ENCODE measurements around the gene TRIM47. TPM values are rescaled to one million over a fixed set of nuclear protein-coding genes. Genes with fewer than 3 reads are reported as not detected.

The TRIM47 gene
- polyA plus RNA-seq, 4 donors: 6.4 to 10.1 (median 7.9) TPM

DNA sequence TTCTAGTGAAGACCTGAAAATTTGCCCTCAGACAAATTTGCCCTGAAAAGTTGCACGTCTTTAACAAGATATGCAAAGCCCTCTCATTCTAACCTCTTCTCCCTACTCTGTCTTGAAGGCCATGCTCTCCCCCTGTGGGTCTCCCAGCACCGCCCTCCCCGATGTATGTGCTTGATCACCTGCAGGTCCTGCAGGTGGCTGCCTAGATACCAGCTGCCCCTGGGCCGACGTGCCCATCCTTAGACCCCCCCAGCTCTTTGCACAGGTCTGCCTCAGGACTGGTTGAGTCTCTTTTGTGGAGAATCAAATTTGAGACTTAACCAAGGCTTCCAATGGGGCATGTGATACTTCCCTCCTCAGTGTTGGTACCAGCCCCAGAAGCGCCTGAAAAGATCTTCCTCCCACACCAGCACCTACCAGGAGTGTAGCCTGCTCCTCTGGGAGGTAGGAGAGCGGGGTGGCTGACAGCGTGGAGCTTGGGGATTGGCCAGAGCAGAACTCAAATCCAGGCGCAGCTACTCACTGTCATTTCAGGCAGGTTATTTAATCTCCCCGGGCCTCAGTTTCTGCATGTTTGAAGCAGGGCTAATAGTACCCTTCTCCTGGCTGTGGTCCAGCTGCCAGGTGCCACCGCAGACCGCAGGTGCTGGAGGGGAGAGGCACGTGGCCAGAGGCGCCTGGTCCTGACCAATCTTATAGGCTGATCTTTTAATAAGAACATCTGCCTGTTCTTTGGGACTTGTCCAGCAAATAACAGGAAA lies 30.9 kb upstream of the TRIM47 start:
- DNase-seq (ENCODE audit: low read depth in 4 of 4, low spot score in 3 of 4): no peak

DNA sequence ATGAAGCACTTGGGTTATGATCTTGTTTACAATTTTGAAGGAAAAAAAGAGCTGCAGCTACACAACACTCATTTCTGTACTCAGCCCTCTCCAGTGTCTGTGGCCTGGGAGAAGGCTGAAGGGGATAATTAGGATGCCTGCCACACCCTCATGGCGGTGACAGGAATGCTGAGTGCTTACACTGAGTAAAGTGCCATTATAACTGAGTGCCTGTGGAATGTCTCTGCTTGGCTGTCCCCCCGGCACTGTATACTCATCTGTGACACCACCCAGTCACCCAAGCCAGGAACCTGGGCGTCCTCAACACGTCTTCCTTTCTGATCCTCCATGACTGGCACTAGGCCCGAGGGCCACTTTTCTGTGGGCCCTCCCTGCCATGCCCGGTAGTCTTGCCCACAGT lies 29.8 kb upstream of the TRIM47 start:
- no peak for DNase-seq (ENCODE audit: low read depth in 4 of 4, low spot score in 3 of 4)

DNA sequence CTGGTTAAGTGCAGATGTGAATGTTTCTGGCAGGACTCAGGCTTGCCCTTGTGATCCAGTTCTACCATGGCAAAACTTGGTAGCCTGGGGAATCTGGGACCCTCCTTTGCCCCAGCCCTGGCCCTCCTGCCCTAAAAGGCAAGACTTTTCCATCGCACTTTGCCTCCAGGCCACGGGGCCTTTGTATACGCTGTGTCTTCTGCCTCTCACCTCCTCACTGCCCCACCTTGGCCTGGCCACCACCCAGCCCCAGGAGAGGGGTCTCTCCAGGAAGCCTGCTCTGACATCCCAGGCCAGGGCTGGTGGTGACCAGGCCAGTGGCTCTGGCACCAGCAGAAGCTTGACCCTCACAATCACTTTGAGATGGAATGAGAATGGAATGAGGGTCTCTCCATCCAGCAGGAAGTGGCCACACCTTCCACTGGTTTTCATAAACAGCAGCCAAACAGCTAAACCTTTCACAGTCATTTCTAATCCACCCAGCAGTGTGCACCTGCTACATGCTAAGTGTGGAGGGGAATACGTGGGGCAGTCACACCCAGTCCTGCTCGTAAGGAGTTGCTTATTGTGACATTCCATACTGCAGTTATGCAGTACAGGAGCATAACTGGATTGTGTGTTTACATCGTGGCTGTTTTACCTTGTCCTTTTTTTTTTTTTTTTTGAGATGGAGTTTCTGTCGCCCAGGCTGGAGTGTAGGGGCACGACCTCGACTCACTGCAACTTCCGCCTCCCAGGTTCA lies 27.9 kb upstream of the TRIM47 start:
- no peak for DNase-seq (ENCODE audit: low read depth in 4 of 4, low spot score in 3 of 4)

DNA sequence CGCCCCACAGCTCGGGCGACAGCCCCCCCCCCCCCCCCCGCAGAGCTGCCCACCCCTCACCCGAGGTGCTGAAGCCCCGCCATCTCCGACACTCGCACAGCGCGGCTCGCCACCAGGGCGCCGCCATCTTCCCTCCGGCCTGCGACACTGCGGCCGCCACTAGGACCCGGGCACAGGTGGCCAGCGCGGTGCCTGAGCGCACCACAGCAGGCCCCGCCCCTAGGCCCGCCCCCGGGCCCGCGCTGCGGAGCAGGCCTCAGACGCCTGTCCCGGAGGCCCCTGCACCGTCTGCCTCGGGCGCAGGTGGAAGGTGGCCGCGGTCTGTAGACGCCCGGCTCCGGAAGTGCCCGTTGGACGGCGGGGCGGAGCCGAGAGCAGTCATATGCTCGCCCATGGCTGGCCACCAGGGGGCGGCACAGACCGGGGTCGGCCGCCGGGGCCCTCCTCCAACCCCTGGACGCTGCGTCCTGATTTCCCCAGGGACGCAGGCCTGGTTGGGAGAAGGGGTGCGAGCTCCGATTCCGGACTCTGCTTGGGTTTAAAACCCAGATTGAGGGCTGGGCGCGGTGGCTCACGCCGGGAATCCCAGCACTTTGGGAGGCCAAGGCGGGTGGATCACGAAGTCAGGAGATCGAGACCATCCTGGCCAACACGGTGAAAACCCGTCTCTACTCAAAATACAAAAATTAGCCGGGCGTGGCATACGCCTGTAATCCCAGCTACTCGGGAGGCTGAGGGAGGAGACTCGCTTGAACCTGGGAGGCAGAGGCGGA lies 26.6 kb upstream of the TRIM47 start, which contains the start of gene MRPL38:
MRPL38 (minus strand) TSS at position 136 of the 773 bp plus-strand sequence; CDS start at position 127, 9 bp downstream.
- peak; percentile 85 to 88 (median 88) for DNase-seq (ENCODE audit: low read depth in 4 of 4, low spot score in 3 of 4)

DNA sequence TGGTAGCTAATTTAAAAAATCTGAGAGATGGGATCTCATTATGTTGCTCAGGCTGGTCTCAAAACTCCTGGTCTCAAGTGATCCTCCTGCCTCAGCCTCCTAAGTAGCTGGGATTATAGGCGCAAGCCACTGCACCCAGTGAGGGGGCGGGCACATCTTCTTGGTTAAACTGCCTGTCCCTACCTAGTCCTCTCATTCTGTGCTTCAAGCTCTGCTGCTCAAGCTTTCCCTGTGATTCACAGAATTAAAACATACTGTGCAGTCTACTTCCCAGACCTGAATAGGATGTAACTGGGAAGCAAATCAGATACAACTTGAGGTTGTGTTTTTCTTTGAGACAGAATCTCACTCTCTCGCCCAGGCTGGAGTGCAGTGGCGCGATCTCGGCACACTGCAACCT lies 24.0 kb upstream of the TRIM47 start:
- no peak for DNase-seq (ENCODE audit: low read depth in 4 of 4, low spot score in 3 of 4)

DNA sequence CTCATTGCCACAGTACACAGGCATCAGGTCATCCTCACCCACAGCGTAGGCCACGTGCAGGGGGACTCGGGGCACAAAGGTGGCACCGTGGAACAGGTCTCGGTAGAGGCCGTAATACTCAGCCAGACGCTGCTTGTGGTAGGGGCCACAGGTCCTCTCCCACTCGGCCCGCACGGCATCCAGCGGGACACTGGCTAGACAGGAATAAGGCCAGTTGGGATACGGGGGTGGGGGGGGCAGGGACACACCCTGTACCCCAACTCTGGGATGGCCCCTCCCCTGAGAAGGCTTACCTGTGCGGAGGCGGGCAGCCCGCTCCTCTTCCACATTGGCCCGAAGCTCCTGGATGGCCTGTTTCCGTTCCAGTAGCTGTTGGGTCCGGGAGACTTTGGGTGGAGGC lies 23.3 kb upstream of the TRIM47 start:
- DNase-seq (ENCODE audit: low read depth in 4 of 4, low spot score in 3 of 4): no peak

DNA sequence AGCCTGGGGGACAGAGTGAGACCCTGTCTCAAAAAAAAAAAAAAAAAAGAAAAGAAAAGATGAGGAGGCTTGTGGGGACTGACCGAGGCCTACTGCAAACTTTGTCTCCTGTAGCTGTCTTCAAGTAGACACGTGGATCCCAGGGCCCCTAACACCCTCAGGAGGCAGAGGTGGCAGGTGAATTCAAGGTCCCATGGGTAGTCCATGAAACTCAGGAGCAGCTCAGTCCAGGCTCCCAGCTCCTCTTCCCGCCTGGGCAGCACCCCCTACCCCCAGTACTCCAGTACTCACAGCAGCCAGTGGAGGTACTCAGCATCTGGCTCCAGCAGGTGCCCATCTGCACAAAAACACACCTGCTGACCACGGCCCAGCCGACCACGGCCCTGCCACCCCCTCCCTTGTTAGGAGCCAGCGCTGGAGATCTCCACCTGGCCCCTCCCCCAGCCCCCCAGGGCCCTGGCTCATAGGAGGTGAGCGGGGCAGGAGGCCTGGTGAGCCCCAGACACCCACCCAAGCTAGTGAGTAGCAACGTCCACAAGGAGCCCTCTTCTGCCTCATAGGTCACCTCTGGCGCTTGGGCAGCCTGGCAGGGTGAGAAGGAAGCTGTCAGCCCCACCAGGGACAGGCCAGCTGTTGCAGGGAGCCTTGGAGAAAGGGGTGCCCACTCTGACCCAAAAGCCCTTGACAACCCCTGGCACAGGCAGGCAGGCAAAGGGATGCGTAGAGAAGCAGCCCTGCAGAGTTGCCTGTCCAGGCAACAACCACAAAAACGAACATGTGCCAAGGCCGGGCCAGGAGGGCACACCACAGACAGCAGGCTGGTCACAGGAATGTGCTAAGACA lies 22.5 kb upstream of the TRIM47 start:
- DNase-seq (ENCODE audit: low read depth in 4 of 4, low spot score in 3 of 4): no peak

DNA sequence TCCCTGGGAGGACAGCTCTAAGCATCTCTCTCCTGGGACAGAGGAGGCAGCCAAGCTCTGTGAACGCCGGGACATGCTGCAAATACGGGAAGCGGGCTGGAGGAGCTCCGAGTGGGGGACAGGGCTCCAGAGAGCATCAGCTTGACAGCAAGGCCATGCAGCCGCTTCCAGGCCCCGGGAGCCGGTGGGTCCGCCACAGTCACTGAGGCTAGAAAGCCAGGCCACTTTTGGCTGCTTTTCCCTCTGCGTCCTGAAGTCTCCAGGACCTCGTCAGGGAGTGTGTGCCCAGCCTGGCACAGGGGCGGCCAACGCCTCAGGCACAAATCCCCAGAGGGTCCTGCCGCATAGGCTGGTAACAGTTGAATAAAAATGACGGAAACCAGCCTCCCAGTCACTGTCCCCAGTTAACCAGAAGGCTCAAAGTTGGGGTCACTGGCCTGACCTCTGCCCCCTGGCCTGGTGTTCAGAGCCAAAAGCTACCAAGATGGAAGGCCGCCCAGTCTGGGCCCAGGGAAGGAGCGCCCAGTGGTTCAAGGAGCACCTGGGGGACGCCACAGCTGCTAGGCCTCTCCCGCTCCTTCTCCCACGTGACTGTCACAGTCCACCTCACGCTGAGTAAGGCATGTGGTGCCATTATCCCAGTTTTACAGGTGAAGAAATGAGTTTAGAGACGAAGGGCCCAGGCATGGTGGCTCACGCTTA lies 21.5 kb upstream of the TRIM47 start:
- no peak for DNase-seq (ENCODE audit: low read depth in 4 of 4, low spot score in 3 of 4)

DNA sequence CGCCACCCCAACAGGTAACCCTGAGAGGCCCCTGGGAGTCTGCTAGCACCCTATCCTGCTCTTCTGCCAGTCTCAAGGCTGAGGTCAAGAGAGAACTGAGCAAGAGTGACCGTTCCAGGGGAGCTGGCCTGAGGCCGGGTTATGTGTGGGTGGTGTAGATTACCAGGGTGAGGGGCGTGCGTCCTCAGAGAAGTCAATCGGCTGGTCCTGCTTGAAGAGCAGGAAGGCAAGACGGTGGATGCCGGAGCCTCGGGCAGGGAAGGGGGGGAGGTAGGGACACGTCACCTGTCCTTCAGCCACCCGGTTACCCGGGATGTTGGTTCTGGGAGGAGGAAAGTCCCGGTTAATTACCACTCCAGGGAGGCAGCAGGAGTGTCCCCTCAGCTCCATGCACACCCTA lies 21.0 kb upstream of the TRIM47 start:
- DNase-seq (ENCODE audit: low read depth in 4 of 4, low spot score in 3 of 4): no peak

DNA sequence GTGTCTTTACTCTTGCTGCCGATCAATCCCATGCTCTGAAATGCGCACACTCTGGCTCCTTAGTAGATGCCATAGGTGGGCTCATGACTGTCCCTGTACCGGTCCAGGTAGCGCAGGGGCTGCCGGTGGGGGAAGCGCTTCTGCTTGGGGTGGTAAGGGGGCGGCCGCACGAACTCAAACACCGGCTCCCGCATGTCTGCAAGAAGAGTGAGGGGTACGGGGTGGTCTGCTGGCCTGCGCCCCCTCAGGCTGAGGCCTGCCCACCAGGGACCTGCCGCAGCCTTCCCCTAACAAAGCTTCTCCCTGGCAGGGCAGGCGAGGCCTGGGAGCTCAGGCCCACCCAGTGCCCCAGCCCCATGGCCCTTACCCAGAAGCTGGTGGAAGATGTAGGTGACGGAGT lies 20.4 kb upstream of the TRIM47 start:
- no peak for DNase-seq (ENCODE audit: low read depth in 4 of 4, low spot score in 3 of 4)

DNA sequence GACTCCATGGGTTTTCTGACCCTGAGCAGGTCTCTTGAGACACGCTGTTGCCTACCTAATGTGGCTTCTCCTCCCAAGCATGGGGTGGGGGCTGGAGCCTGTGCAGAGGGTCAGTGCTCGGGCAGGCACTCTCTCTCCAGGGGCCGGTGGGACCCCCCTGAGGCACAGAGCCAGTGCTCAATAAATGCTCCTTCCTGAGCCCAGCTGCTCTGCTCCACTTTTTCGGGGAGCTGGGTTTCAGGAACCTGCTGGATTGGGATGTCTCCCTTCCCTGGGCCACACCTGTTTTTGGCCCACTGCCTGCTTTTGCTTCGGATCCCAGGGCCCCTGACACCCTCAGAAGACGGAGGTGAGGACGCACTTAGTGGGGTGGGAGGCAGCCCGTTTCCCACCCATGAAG lies 19.7 kb upstream of the TRIM47 start:
- DNase-seq (ENCODE audit: low read depth in 4 of 4, low spot score in 3 of 4): no peak

DNA sequence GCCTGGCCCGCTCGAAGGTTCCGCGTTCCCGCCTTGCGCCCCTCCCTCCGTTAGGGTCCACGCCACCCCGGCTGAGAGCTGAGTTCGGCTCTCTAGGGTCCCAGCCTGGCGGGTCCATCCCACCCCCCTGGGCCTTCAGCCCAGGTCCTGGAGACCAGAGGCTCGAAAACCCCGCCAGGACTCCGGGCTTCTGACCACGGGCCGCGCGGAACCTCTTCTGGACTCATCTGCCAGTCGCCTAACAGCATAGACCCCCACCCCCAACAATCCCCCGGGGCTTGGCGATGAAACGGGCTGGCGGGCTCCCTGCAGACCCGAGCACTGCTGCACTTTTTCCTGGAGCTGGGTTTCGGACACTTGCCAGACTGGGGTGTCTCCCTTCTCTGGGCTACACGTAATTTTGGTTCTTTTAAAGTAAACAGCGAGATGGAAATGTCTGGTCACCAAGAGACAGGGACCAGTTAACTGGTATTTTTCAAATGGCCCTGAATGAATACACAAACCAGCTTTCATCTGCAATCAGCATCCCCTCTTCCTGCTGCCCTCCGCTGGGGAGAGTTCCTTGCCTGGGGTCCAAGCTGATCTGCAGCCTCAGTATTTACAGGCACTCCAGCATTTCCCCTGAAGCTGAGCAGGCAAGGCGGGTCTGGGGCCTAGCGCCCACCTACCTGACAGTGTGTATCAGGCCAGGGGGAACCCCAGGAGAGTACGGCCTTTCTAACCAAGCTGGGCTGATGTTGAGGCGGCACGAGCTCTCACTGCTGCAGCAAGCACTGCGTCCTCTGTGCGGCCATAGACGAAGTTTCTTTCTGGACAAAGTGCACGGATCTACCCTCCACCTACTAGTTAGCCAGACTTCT lies 19.0 kb upstream of the TRIM47 start:
- no peak for DNase-seq (ENCODE audit: low read depth in 4 of 4, low spot score in 3 of 4)

DNA sequence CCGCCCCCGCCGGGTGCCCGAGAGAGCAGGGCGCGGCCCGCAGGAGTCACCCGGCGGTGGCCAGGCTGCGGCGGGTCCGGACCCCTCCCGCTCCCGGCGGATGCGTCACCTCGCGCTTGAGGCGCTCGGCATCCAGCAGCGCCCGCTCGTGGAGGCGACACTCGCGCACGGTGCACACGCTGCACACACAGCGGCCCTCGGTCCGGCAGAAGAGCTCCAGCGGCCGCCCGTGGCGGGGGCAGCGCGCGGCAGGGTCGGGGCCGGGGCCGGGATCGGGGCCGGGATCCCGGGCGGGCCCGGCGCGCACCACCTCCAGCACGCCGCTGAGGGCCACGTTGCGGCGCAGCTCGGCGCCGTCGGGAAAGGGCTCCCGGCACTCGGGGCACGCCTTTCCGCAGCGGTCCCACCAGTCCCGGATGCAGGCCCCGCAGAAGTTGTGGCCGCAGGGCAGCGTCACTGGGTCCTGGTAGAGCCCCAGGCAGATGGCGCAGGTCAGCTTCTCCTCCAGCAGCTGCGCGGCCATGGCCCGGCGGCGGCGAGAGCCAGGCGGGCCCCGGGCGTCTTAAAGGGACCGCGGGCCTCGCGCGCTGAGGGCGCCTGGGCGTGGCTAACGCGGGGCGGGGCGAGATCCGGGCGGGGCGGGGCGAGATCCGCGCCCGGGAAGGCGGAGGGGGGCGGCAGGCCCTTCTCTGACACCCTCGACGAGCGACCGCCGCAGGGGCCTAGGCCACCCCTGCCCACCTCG lies 18.2 kb upstream of the TRIM47 start, which contains the start of gene TRIM65:
TRIM65 (minus strand) TSS at position 537 of the 745 bp plus-strand sequence; CDS start at position 523, 14 bp downstream.
- no peak for DNase-seq (ENCODE audit: low read depth in 4 of 4, low spot score in 3 of 4)

DNA sequence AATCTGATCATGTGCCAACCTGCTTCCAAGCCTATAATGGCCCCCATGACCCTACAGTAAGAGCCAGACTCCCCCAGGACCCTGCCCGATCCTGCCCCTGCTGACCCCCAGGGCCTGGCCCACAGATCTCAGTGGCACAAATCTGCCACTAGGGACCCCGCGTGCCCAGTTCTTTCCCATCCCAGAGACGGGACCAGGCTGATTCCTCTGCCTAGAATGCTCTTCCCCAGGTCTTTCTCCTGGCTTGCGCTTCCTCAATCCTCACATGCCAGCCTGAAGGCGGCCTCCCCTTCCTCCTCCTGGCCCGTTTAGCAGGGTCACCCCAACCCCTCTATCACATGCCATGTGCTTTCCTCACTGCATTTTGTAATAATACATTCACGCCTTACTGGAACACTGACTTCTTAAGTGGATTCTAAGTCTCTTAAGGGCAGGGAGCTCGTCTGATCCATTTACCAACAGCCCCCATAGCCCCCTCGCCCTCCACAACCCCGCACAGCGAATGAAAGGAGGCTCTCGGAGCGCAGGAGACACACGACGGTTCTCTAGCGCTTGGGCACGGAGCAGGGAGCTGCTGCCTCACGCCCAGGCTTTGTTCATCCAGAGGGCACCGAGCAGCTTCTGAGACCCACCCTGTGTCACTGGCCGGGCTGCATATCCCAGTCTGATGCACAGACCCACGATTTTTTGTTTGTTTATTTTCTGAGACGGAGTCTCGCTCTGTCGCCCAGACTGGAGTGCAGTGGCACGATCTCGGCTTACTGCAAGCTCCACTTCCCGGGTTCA lies 17.2 kb upstream of the TRIM47 start:
- DNase-seq (ENCODE audit: low read depth in 4 of 4, low spot score in 3 of 4): no peak

DNA sequence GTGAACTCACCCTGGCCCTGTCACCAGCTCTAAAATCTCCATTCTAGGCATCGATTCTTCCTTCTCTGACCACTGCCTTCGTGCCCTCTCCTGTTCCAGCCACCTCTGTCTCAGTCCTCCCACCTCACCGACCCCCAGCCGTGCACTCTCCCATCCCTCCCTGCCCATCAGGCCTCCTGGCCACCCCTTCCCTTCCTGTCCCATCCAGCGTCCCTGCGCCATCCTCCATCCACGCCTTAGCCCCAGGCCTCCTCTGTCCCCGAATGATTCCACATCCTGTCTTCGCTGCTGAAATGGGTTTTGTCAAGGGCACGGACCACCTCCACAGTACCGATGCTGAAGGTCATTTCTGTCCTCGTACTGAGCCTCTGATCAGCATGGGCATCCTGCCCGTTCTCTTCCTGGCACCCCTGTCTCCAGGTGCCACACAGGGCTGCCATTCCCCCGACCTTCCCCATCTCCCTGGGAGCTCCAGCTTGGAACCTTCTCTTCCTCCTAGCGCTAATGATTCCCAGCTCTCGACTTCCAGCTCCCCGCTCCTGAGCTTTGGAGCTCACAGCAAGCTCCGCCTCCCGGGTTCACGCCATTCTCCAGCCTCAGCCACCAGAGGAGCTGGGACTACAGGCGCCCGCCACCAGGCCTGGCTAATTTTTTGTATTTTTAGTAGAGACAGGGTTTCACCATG lies 15.8 kb upstream of the TRIM47 start:
- no peak for DNase-seq (ENCODE audit: low read depth in 4 of 4, low spot score in 3 of 4)

DNA sequence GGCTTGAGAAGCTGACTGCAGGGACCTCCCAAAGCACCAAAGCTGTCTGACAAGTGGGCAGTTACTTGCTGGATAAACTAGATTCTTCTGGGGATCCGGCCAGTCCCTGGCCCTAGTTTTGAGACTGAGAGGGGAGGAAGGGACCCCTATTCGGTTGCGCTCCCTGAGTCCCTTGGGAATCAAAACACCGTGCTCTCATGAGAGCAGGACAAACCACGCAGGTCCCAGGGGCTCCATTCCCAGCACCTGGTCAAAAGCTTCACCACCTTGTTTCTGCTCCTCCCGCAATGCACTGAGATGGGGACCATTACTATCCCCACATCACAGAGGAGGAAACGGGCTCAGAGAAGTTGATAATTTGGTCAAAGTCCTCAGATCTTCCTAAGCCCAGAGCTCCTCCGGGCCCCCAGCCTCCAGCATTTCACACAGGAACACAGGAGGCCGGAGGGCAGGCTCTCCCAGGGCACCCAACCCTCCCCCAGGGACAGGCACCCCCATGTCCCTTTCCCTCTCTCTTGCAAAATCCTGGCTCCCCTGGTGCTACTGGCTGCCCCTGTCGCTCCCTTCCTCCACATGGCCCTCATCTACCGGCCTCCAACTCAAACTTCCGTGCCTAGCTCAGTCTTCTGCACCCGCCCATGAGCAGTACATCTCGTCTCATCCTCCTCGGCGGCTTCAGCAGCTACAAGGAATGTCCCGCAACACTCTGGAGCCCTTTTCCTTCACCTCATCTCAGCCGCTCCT lies 15.1 kb upstream of the TRIM47 start:
- DNase-seq (ENCODE audit: low read depth in 4 of 4, low spot score in 3 of 4): no peak
